K562 (cell line): ENCODE data around the gene EFHD2. TPM values are rescaled to one million over a fixed set of nuclear protein-coding genes. Genes with fewer than 3 reads are reported as not detected.

Source experiments
- ARID1B ChIP-seq: fragments of 450-650 bp; IDR thresholded peaks from 2 replicates; pipeline ENCODE4 v1.6.1; 2016; ENCODE audit warnings: antibody characterized with exemption, mild to moderate bottlenecking, inconsistent platforms
- ATF1 ChIP-seq, 2 experiments: fragments of 450-650 bp in 1 of 2; IDR thresholded peaks; 2 replicates each; pipeline ENCODE4 v1.6.1; 2016; ENCODE audit warnings: missing compliant biosample characterization in 1 of 2, missing genetic modification characterization in 1 of 2
- ATF7 ChIP-seq: fragments of 450-650 bp; IDR thresholded peaks from 2 replicates; pipeline ENCODE4 v1.7.1; 2014; ENCODE audit warnings: mild to moderate bottlenecking, moderate library complexity
- CREB1 ChIP-seq, 2 experiments: sonication (generic) in 1 of 2; formaldehyde crosslinking in 1 of 2; IDR thresholded peaks; 2 replicates each; pipeline versions ENCODE4 v1.6.1 to v1.8.0; 2012 to 2022; ENCODE audit warnings: inconsistent platforms in 1 of 2, mild to moderate bottlenecking in 1 of 2, missing genetic modification reagents in 1 of 2, moderate library complexity in 1 of 2
- EP400 ChIP-seq: fragments of 450-650 bp; IDR thresholded peaks from 2 replicates; pipeline ENCODE4 v1.6.1; 2017; ENCODE audit warnings: antibody characterized with exemption, mild to moderate bottlenecking, moderate library complexity
- L3MBTL2 ChIP-seq: fragments of 450-650 bp; IDR thresholded peaks from 2 replicates; pipeline ENCODE4 v1.6.1; 2016; ENCODE audit warnings: mild to moderate bottlenecking, moderate library complexity
- MTA2 ChIP-seq: fragments of 450-650 bp; IDR thresholded peaks from 2 replicates; pipeline ENCODE4 v1.6.1; 2016; ENCODE audit warnings: low read depth
- PCBP2 ChIP-seq: fragments of 200-400 bp; formaldehyde crosslinking; IDR thresholded peaks from 2 replicates; pipeline ENCODE4 v1.6.1; 2018; ENCODE audit warnings: low read length, low read depth, mild to moderate bottlenecking, moderate library complexity; ENCODE audit not compliant: poor library complexity, severe bottlenecking
- PHF20 ChIP-seq: fragments of 450-650 bp; IDR thresholded peaks from 2 replicates; pipeline ENCODE4 v1.6.1; 2018; ENCODE audit not compliant: partially characterized antibody
- POLR2AphosphoS2 ChIP-seq: IDR thresholded peaks from 2 replicates; pipeline ENCODE4 v1.6.1; 2012; ENCODE audit warnings: low read length, improper control_type of control experiment
- RBM25 ChIP-seq: fragments of 200-400 bp; formaldehyde crosslinking; IDR thresholded peaks from 2 replicates; pipeline ENCODE4 v1.6.1; 2018; ENCODE audit warnings: low read length, low read depth, moderate library complexity; ENCODE audit not compliant: severe bottlenecking
- SMARCA5 ChIP-seq: fragments of 450-650 bp; IDR thresholded peaks from 2 replicates; pipeline ENCODE4 v1.6.1; 2016
- TCF7 ChIP-seq: sonication (generic); IDR thresholded peaks from 2 replicates; pipeline ENCODE4 v1.6.1; 2016; ENCODE audit warnings: antibody characterized with exemption, borderline replicate concordance
- ZFX ChIP-seq: sonication (generic); formaldehyde crosslinking; IDR thresholded peaks from 2 replicates; pipeline ENCODE4 v1.8.0; 2022; ENCODE audit warnings: mild to moderate bottlenecking, missing genetic modification reagents, moderate library complexity
- ZNF444 ChIP-seq: fragments of 250-450 bp; sonication (Bioruptor Pico); IDR thresholded peaks from 2 replicates; pipeline ENCODE4 v1.4.0; 2020; ENCODE audit warnings: mild to moderate bottlenecking, moderate library complexity
- polyA plus RNA-seq, 8 experiments: library from polyadenylated mRNA; depleted of rRNA in 4 of 8; stranded (reverse) in 5 of 8; unstranded in 3 of 8; fragments of >200 nt; fragmentation: Nextera tagmentation in 2 of 8; fragmentation: Illumina TruSeq in 1 of 8; extraction: Ambion mirVana in 2 of 8; extraction: Trizol in 1 of 8; gene quantifications; 2 replicates each; pipeline versions ENCODE4 v1.2.1 to v1.2.3, GENCODE V29; 2011 to 2014; ENCODE audit warnings: inconsistent platforms in 1 of 8, missing spikeins in 1 of 8
- total RNA-seq, 7 experiments: library from RNA; depleted of rRNA in 6 of 7; stranded (reverse); fragments of >200 nt in 6 of 7; fragmentation: Illumina TruSeq in 2 of 7; extraction: Trizol in 2 of 7; gene quantifications; 2 replicates each; pipeline versions ENCODE4 v1.2.1 to v1.2.3, GENCODE V29; 2011 to 2021; ENCODE audit warnings: low replicate concordance in 1 of 7
- TF ChIP-seq, protein P1 (sequence below): fragments of 450-650 bp; IDR thresholded peaks from 2 replicates; pipeline ENCODE4 v1.6.1; 2016
- TF ChIP-seq, protein P2 (sequence below): sonication (generic); formaldehyde crosslinking; IDR thresholded peaks from 2 replicates; pipeline ENCODE4 v1.8.0; 2023; ENCODE audit warnings: mild to moderate bottlenecking, missing genetic modification reagents
- TF ChIP-seq, protein P3 (sequence below): fragments of 250-450 bp; sonication (Bioruptor Pico); IDR thresholded peaks from 2 replicates; pipeline ENCODE4 v1.5.0; 2021; ENCODE audit warnings: mild to moderate bottlenecking, borderline replicate concordance
- TF ChIP-seq, protein P4 (sequence below): sonication (generic); formaldehyde crosslinking; IDR thresholded peaks from 2 replicates; pipeline ENCODE4 v1.9.0; 2022; ENCODE audit warnings: mild to moderate bottlenecking, missing genetic modification reagents

EFHD2 gene
- total and polyA plus RNA-seq, 9 of the 15 experiments (the other 6 are each of a cell fraction or from before 2014, with no cell fraction given): 1.7 to 73.5 (median 25.2) TPM

DNA sequence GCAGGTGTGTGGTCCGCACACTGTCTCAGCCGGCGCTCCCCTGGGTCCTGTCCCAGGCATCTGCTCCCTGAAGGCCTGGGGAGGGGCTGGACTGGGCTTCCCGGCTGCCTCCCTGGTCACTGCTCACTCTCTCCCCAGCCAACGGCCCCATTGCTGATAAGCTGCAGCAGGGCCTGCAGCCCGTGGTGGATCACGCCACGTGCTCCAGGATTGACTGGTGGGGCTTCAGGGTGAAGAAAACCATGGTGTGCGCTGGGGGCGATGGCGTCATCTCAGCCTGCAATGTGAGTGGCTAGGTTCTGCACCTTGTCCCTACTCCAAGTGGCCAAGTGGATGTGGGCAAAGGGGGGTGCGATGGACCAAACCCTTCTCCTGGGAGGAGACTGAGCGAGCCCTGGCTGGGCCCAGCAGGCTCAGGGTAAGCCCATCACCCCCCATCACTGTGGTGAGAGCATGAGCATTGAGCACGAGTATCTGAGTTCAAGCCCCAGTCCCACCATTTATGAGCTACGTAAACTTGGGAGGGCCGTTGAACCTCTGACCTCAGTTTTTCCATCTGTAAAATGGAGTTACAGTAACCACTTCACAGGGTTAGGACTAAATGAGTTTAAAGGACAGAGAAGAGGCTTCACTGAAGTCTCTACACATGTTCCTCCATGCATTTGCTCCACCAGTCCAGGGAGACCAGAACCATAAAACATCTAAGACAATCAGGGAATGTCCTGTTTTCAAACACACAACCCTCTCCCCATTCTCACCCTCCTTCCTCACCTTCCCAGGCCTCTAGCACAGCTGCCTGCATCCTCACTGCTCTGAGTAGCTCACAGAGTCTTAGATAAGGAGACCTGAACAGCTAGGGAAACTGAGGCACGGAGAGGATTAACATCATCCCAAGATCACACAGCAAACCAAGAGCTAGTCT lies 35.0 kb downstream of the EFHD2 start (continued):
- peak; percentile 76 for TF ChIP-seq EP400
- TF ChIP-seq, protein P1, sequence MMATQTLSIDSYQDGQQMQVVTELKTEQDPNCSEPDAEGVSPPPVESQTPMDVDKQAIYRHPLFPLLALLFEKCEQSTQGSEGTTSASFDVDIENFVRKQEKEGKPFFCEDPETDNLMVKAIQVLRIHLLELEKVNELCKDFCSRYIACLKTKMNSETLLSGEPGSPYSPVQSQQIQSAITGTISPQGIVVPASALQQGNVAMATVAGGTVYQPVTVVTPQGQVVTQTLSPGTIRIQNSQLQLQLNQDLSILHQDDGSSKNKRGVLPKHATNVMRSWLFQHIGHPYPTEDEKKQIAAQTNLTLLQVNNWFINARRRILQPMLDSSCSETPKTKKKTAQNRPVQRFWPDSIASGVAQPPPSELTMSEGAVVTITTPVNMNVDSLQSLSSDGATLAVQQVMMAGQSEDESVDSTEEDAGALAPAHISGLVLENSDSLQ: peak; percentile 64; the same call in 1 of the 2 replicates
- no peak for TF ChIP-seq ZNF444
- TF ChIP-seq ZFX (CRISPR knock-in tag): peak; percentile 83
- TF ChIP-seq, protein P2, sequence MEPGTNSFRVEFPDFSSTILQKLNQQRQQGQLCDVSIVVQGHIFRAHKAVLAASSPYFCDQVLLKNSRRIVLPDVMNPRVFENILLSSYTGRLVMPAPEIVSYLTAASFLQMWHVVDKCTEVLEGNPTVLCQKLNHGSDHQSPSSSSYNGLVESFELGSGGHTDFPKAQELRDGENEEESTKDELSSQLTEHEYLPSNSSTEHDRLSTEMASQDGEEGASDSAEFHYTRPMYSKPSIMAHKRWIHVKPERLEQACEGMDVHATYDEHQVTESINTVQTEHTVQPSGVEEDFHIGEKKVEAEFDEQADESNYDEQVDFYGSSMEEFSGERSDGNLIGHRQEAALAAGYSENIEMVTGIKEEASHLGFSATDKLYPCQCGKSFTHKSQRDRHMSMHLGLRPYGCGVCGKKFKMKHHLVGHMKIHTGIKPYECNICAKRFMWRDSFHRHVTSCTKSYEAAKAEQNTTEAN (CRISPR knock-in tag): no peak
- TF ChIP-seq, protein P3, sequence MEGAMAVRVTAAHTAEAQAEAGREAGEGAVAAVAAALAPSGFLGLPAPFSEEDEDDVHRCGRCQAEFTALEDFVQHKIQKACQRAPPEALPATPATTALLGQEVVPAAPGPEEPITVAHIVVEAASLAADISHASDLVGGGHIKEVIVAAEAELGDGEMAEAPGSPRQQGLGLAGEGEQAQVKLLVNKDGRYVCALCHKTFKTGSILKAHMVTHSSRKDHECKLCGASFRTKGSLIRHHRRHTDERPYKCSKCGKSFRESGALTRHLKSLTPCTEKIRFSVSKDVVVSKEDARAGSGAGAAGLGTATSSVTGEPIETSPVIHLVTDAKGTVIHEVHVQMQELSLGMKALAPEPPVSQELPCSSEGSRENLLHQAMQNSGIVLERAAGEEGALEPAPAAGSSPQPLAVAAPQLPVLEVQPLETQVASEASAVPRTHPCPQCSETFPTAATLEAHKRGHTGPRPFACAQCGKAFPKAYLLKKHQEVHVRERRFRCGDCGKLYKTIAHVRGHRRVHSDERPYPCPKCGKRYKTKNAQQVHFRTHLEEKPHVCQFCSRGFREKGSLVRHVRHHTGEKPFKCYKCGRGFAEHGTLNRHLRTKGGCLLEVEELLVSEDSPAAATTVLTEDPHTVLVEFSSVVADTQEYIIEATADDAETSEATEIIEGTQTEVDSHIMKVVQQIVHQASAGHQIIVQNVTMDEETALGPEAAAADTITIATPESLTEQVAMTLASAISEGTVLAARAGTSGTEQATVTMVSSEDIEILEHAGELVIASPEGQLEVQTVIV: no peak
- no peak for TF ChIP-seq PCBP2
- TF ChIP-seq TCF7: no peak
- TF ChIP-seq ATF7: peak; percentile 83; the same call in 1 of the 2 replicates
- peak; percentile 74 for TF ChIP-seq PHF20
- TF ChIP-seq ATF1 (CRISPR knock-in tag; IDR thresholded peaks at IDR 0.05): no peak
- TF ChIP-seq ATF1 (tag; IDR thresholded peaks at IDR 0.05): peak; percentile 78
- TF ChIP-seq SMARCA5: peak; percentile 93
- TF ChIP-seq, protein P4, sequence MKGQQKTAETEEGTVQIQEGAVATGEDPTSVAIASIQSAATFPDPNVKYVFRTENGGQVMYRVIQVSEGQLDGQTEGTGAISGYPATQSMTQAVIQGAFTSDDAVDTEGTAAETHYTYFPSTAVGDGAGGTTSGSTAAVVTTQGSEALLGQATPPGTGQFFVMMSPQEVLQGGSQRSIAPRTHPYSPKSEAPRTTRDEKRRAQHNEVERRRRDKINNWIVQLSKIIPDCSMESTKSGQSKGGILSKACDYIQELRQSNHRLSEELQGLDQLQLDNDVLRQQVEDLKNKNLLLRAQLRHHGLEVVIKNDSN (CRISPR knock-in tag): peak; percentile 84
- peak; percentile 22; the same call in 1 of the 2 replicates for TF ChIP-seq ARID1B
- TF ChIP-seq L3MBTL2: peak; percentile 96
- no peak for TF ChIP-seq POLR2AphosphoS2
- no peak for TF ChIP-seq CREB1 (IDR thresholded peaks at IDR 0.05)
- TF ChIP-seq CREB1 (CRISPR knock-in tag; IDR thresholded peaks at IDR 0.05): peak; percentile 53
- TF ChIP-seq MTA2: no peak
- TF ChIP-seq RBM25: peak; percentile 94
